Nephron (organoid): ENCODE results near the gene FBLN2.

Source experiments
- H3K27ac Mint-ChIP-seq, 3 experiments: 2 replicates each; pipeline ENCODE4 v1.8.0; 2020; ENCODE audit warnings: mixed read lengths in 3 of 3, mild to moderate bottlenecking in 2 of 3, moderate library complexity in 1 of 3
- H3K27me3 Mint-ChIP-seq: 2 replicates; pipeline ENCODE4 v1.8.0; 2021; ENCODE audit warnings: low read depth, mild to moderate bottlenecking, moderate library complexity, mixed read lengths
- H3K36me3 Mint-ChIP-seq: 2 replicates; pipeline ENCODE4 v1.8.0; 2020; ENCODE audit warnings: low read depth, mixed read lengths
- H3K4me1 Mint-ChIP-seq: 2 replicates; pipeline ENCODE4 v1.8.0; 2020; ENCODE audit warnings: mixed read lengths
- H3K4me3 Mint-ChIP-seq, 3 experiments: 2 replicates each; pipeline ENCODE4 v1.8.0; 2020; ENCODE audit warnings: mild to moderate bottlenecking in 3 of 3, mixed read lengths in 3 of 3, moderate library complexity in 2 of 3
- H3K9me3 Mint-ChIP-seq: 2 replicates; pipeline ENCODE4 v1.8.0; 2020; ENCODE audit warnings: mixed read lengths
- TF ChIP-seq, protein P1 (sequence below), 3 experiments: fragments of 200-600 bp; sonication (generic); IDR thresholded peaks; one replicate each; pipeline ENCODE4 v1.5.0; 2021; ENCODE audit warnings: antibody characterized with exemption in 3 of 3; ENCODE audit not compliant: unreplicated experiment in 3 of 3

FBLN2 gene

DNA sequence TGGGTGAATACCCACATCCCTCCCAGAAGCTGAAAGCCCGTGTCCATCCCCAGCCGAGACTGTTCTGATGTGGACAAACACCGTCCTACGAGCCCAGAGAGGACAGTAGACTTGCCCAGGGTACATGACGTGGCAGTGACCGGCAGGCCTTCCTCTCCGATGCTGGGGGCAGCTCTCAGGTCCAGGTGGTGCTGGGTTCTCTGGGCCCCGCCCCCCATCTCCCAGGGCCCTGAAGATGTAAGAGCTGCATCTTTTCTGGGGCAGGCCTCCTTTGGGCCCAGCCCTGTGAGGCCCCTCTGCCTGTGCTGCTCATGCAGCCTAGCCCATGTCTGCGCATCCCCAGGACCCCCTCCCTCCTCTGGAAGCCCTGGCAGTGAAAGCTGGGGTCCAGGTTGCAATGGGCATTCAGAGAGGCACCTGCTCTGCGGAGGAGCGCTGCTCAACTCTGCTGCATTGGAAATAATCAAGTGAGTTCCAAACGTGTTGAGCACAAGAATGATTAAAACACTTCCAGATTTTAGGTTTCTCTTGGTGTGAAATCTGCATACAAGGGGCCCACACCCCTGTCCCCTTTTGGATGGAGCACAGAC lies 71.9 kb downstream of the FBLN2 start:
- H3K27me3 Mint-ChIP-seq: peaks cover 4% of the 10 kb centered on the region
- H3K36me3 Mint-ChIP-seq: peaks cover 2% of the 10 kb centered on the region
- no peaks in the 10 kb centered on the region for H3K4me1 Mint-ChIP-seq
- no peaks in the 10 kb centered on the region for H3K9me3 Mint-ChIP-seq
- TF ChIP-seq, protein P1, sequence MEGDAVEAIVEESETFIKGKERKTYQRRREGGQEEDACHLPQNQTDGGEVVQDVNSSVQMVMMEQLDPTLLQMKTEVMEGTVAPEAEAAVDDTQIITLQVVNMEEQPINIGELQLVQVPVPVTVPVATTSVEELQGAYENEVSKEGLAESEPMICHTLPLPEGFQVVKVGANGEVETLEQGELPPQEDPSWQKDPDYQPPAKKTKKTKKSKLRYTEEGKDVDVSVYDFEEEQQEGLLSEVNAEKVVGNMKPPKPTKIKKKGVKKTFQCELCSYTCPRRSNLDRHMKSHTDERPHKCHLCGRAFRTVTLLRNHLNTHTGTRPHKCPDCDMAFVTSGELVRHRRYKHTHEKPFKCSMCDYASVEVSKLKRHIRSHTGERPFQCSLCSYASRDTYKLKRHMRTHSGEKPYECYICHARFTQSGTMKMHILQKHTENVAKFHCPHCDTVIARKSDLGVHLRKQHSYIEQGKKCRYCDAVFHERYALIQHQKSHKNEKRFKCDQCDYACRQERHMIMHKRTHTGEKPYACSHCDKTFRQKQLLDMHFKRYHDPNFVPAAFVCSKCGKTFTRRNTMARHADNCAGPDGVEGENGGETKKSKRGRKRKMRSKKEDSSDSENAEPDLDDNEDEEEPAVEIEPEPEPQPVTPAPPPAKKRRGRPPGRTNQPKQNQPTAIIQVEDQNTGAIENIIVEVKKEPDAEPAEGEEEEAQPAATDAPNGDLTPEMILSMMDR (IDR thresholded peaks at IDR 0.05; ENCODE audit: unreplicated experiment in 3 of 3): no peak
- no peak overlapping the region for H3K4me3 Mint-ChIP-seq
- H3K27ac Mint-ChIP-seq: no peak overlapping the region

DNA sequence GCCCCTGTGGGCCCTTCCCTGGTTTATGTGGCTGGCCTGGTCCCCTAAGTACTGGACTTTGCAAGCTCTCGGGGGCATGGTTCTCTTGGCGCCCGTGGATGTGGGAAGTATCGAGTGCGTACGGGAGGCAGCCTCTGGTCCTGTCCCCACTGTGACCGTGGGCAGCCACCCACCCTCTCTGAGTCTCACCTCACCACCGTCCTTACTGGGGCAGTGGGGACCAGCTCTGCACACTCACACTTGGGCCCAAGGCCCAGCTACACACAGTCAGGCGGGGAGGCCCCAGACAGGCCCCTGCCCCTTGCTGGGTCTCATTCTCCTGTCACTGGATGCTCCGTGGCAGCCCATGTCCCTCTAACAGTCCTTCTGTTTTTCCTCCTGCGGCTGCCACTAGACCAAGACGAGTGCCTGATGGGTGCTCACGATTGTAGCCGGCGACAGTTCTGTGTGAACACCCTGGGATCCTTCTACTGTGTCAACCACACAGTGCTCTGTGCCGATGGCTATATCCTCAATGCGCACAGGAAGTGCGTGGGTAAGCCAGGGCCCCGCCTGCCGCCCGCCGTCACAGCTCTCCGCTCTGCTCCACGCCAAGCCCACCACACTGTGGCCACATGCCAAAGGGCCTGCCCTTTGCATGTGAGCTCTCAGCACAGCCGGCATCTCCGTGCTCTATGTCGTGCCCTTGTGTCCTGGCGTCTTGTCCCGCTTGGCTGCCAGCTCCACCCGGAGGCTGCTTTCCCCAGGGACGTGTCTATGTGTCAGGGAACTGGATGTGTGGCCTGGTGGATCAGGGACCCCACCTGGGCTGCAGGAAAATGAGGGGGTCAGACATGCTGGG lies 72.7 kb downstream of the FBLN2 start:
- H3K4me1 Mint-ChIP-seq: no peaks in the 10 kb centered on the region
- TF ChIP-seq, protein P1 (IDR thresholded peaks at IDR 0.05; ENCODE audit: unreplicated experiment in 3 of 3): no peak
- no peak overlapping the region for H3K27ac Mint-ChIP-seq
- no peaks in the 10 kb centered on the region for H3K27me3 Mint-ChIP-seq
- no peak overlapping the region for H3K4me3 Mint-ChIP-seq
- H3K9me3 Mint-ChIP-seq: no peaks in the 10 kb centered on the region
- H3K36me3 Mint-ChIP-seq: peaks cover 4% of the 10 kb centered on the region

DNA sequence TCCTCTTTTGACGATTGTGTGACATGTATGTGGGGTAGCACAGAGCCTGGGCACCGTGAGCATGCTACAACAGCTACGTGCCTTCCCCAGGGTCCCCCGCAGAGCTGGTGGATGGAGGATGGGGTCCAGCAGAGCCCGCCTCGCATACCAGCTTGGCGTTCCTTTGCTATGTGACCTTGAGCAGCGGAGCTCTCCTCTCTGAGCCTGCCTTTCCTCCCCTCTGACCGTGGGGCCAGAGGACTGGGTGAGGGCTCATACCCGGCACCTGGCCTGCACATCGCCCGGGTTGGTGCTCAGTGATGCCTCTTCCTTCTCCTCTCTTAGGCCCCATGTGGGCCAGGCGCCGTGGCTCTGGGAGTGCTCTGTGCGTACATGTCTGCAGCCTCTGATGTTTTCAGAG lies 73.4 kb downstream of the FBLN2 start:
- Mint-ChIP-seq H3K9me3 (no peaks in the 10 kb centered on the region), H3K4me1 (no peaks in the 10 kb centered on the region), H3K27me3 (peaks cover 4% of the 10 kb centered on the region), H3K27ac (no peak overlapping the region), H3K36me3 (peaks cover 4% of the 10 kb centered on the region), H3K4me3 (no peak overlapping the region)
- TF ChIP-seq, protein P1 (IDR thresholded peaks at IDR 0.05; ENCODE audit: unreplicated experiment in 3 of 3): no peak

DNA sequence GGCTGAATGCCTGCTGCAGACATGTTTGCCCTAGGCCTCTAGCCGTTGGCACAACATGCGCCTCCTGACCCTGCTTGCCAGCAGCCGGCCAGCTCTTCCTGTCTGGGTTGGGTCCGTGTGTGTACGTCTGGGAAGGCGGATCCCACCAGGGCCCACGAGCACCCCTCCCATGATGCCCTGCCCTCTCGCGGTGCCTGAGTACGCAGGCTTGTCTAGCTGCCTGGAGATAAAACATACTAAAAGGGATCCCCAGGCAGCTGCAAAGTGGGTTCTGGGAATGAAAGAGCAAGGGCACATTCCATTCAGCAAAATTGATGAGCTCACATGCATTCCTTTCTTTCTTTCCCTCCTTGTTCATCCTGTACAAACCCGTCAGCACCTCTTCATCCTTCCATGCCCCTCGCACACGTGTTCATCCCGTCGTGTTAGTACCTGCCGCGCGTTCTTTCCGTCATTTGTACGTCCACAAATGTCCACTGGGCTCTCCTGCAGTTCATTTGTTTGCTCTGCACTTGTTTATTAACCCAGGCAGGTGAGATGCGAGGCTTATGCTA lies 74.3 kb downstream of the FBLN2 start:
- Mint-ChIP-seq H3K27ac (peak overlapping the region in 1 of 3 experiments; percentile 10), H3K4me1 (no peaks in the 10 kb centered on the region), H3K27me3 (peaks cover 4% of the 10 kb centered on the region), H3K36me3 (peaks cover 4% of the 10 kb centered on the region), H3K4me3 (no peak overlapping the region), H3K9me3 (no peaks in the 10 kb centered on the region)
- TF ChIP-seq, protein P1 (IDR thresholded peaks at IDR 0.05; ENCODE audit: unreplicated experiment in 3 of 3): no peak

DNA sequence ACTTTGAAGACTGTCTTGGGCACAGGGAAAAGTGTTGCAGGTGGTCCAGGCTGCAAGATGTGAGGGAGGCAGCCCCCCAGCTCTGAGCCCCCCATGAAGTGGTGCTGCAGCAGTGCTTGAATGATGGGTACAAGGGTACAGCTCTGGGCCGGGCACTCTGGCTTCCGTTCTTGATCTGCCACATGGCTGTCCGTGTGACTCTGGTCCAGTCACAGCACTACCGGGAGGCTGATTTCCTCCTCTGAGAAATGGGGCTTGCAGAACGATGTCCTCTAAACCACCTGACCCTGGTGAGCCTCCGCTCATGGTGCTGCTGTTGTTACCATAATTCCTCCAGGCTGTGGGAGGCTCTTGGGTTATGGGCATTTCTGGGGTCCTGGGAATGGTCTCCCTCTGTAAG lies 75.1 kb downstream of the FBLN2 start:
- Mint-ChIP-seq H3K9me3 (no peaks in the 10 kb centered on the region), H3K27ac (no peak overlapping the region), H3K36me3 (peaks cover 4% of the 10 kb centered on the region), H3K4me3 (no peak overlapping the region), H3K4me1 (no peaks in the 10 kb centered on the region), H3K27me3 (peaks cover 4% of the 10 kb centered on the region)
- TF ChIP-seq, protein P1 (IDR thresholded peaks at IDR 0.05; ENCODE audit: unreplicated experiment in 3 of 3): no peak
